SH-SY5Y (cell line): Measurements from ENCODE around the gene PDSS1.

Source experiments
- GATA2 ChIP-seq: IDR thresholded peaks from 2 replicates; pipeline ENCODE4 v1.6.1; 2011; ENCODE audit warnings: mild to moderate bottlenecking, low read depth, low read length
- GATA3 ChIP-seq: IDR thresholded peaks from 2 replicates; pipeline ENCODE4 v1.6.1; 2011; ENCODE audit warnings: low read depth, mild to moderate bottlenecking, low read length, moderate library complexity

DNA sequence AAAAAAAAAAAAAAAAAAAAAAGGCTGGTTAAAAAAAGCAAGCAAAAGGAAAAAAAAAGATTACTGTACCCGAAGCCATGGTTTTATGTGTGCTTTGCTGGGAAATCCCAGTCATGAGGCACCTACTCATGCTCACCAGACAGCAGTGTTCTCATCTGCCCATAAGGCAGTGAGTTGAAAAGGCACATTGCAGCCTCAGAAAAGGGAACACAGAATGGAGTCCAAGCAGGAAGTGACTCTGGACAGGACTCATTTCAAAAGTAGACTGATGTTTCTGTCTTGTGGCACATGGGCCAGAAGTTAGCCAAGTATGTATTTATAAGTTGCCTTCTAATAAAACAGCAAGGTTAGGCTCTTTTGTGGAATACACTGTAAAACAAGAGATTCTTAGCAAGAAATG is 40.2 kb downstream of the PDSS1 start:
- no peak for TF ChIP-seq GATA2
- no peak for TF ChIP-seq GATA3
